GM20000 (cell line): ENCODE data around the gene GPR180.

ENCODE experiments used
- DNase-seq: peaks from one replicate; pipeline ENCODE4 v3.0.0; 2012; ENCODE audit warnings: low spot score
- CTCF ChIP-seq: IDR thresholded peaks from 2 replicates; pipeline ENCODE4 v1.5.1; 2012; ENCODE audit warnings: mild to moderate bottlenecking, control low read depth; ENCODE audit errors: extremely low read depth, missing control alignments

The GPR180 gene

DNA sequence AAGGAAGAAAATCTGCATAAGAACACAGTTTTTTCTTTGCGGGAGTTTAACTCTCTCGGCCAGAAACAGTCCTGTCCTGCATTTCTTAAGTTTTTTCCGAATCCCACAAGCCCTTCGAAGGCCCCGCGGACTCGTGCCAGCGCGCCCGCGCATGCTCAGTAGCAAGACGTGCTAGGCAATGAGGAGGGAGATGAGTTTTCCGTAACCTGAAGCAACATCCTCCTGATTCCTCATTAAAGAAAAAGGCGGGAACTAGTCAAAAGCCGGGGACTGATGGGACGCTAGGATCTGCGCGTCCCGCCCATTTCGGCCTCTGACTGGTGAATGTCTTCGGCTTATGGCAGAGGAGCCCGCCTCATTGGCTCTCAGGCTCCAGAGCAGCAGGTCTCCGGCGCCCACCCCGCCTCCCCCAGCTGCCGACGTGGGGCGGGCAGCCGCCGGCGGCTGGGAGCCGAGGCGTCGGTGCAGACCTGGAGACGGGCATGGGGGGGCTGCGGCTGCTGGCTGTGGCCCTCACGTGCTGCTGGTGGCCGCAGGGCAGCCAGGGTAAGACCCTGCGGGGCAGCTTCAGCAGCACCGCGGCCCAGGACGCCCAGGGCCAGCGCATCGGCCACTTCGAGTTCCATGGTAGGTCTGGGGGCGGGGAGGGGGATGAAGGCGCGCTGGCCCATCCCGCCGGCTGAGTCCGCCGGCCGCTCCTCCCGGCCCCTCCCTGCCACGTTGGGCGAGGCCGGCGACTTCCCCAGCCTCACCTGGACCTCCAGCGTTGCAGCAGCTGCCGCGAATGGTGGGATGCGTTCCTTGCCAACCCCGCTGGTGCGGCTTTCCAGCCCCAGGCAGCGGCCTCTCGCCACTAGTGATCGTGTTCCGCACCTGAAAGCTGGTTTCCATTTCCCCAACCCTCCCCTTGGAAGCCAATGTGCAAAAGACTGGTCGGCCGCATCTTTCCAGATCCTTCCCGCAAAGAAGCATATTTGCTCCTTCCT is at the start of gene GPR180:
GPR180 (plus strand) TSS at position 412 of the 986 bp plus-strand sequence; CDS start at position 483, 71 bp downstream.
- TF ChIP-seq CTCF = no peak

GRCh38 chr13:94552095-94552494 is 49.6 kb upstream of the GPR180 start:
- DNase-seq = no peak
- no peak for TF ChIP-seq CTCF

More for the DNA sequence above, at the start of gene GPR180:
- DNase-seq = peak; percentile 96

DNA sequence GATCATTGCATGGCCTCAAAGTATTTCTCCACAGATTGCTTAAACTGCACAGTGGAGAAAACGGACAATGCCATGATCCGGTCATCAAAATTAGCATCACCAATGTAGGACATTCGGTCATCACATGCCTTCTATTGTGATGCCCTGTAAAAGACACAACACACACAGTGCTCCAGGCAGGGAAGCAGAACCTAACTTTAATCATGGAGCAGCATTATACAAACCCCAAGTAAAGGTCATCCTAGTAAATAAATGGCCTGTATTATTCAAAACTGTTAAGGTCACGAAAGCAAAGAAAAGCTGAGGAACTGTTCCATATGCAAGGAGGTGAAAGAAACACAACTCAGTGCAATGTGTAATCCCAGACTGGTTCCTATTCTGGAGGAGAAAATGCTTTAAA is 47.9 kb upstream of the GPR180 start:
- TF ChIP-seq CTCF = no peak
- DNase-seq = no peak

DNA sequence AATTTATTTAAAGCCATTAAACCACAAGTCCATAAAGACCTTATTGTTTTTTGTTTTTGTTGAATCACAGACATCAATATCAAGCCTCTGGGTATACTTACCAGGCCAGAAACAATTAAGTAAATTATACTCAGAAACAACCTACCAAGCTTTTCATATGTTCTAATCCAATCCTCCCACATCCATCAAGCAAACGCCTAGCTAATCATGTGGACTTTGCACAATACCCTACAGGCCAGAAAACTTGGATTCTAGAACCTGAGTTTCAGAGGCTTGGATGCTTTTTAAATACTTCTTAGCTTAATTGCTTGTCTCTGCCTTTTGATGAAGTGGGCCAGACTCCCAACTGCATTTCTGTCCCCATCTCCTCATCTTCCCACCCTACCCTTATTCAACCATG is 45.6 kb upstream of the GPR180 start:
- no peak for TF ChIP-seq CTCF
- no peak for DNase-seq

GRCh38 chr13:94556621-94557020 is 45.0 kb upstream of the GPR180 start:
- DNase-seq = no peak
- no peak for TF ChIP-seq CTCF

- DNase-seq = no peak
- TF ChIP-seq CTCF = no peak
Measured at GRCh38 chr13:94557684-94558235, 43.9 kb upstream of the GPR180 start.

GRCh38 chr13:94558716-94559115 is 42.9 kb upstream of the GPR180 start:
- DNase-seq = no peak

More at GRCh38 chr13:94558716-94559115, 42.9 kb upstream of the GPR180 start:
- TF ChIP-seq CTCF = no peak
